HFF-Myc (cell line): ENCODE results near the gene CKAP5.

ENCODE experiments used
- DNase-seq: peaks from one replicate; pipeline ENCODE4 v3.0.0-alpha.2; 2011; ENCODE audit warnings: low read depth; ENCODE audit errors: extremely low read depth
- H3K4me3 ChIP-seq: replicated peaks from 2 replicates; pipeline ENCODE4 v1.5.1; 2011; ENCODE audit warnings: low read depth, mild to moderate bottlenecking, control low read depth, low read length
- TF ChIP-seq, protein P1 (sequence below): IDR thresholded peaks from 2 replicates; pipeline ENCODE4 v1.5.1; 2012; ENCODE audit warnings: mild to moderate bottlenecking, low read depth, low read length, control low read depth; ENCODE audit errors: missing control alignments

Gene CKAP5

GRCh38 chr11:46890665-46891064 is 44.6 kb upstream of the CKAP5 start:
- no peak for DNase-seq
- no peak overlapping the region for H3K4me3 ChIP-seq
- TF ChIP-seq, protein P1, sequence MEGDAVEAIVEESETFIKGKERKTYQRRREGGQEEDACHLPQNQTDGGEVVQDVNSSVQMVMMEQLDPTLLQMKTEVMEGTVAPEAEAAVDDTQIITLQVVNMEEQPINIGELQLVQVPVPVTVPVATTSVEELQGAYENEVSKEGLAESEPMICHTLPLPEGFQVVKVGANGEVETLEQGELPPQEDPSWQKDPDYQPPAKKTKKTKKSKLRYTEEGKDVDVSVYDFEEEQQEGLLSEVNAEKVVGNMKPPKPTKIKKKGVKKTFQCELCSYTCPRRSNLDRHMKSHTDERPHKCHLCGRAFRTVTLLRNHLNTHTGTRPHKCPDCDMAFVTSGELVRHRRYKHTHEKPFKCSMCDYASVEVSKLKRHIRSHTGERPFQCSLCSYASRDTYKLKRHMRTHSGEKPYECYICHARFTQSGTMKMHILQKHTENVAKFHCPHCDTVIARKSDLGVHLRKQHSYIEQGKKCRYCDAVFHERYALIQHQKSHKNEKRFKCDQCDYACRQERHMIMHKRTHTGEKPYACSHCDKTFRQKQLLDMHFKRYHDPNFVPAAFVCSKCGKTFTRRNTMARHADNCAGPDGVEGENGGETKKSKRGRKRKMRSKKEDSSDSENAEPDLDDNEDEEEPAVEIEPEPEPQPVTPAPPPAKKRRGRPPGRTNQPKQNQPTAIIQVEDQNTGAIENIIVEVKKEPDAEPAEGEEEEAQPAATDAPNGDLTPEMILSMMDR: no peak

DNA sequence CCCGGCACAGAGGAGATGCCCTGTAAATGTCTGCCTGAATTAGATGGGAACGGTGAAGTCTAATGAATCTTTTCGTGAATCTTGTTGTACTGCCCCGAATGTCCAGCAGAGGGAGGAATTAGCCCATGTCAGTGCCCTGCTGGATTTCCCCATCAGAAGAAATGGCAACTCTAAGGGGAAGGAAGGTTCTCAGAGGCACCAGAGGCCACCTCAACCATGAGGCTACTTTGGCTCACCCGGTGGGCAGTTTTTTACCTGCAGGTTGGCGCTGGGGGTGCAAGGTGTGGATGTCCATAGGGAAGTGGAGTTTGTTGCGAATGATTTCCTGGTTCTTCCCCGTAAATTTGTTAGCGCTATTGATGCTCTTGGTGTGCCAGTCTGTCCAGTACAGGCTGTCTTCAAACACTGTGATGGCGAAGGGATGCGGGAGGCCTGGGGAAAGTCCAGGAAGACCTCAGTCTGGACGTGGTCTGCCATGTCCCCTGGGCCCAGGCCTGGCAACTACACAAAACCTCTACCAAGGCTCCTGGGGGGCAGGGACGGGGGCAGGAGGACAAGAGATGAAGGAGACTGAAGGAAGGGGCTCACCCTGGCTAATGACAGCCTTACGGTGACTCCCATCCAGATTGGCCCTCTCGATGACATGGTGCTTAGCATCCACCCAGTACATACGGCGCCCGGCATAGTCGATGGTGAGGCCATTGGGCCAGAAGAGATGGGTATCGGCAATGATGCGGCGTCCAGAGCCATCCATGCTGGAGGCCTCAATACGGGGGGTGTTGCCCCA is 43.8 kb upstream of the CKAP5 start:
- peak; percentile 52 for DNase-seq
- H3K4me3 ChIP-seq: no peak overlapping the region
- TF ChIP-seq, protein P1: peak; percentile 87

DNA sequence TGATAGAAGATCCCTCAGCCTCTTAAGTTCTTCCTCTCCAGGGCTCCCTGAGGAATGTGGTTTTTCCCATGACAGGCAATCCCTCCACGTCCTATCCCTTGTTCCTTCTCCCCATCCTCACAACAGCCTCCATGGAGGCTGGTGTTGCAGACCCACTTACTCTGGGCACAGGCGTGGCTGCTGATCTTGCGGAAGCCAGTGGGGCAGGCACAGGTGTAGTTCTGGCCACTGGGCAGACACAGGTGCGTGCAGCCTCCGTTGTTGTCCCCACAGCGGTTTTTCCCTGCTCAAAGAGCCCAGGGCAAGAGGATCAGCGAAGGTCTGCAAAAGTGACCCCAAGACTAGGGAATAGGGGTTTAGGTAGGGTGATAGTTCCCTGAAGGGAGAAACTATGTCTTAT is 43.2 kb upstream of the CKAP5 start:
- no peak for DNase-seq
- TF ChIP-seq, protein P1: no peak

GRCh38 chr11:46888636-46889035 is 42.6 kb upstream of the CKAP5 start:
- H3K4me3 ChIP-seq: no peak overlapping the region
- TF ChIP-seq, protein P1: no peak
- DNase-seq: no peak

More for the DNA sequence above, 43.2 kb upstream of the CKAP5 start:
- H3K4me3 ChIP-seq: no peak overlapping the region

DNA sequence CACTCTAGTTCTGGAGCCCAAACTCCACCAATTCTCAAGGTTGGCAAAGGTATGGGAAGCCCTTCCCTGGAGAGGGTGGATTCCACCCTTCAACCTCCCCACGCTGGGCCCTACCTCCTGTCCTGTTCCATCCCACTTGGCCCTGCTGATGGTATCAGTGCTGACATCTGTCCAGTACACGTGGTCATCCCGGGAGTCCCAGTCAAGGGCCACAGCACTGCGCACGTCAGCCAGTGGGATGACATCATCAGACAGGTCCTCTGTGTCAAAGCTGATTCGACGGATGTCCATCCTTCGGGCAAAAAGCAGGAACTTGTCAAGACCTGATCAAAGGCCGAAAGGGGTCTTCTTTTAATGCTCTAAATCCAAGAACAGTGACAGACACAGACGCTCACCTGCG is 40.1 kb upstream of the CKAP5 start:
- no peak overlapping the region for H3K4me3 ChIP-seq
- TF ChIP-seq, protein P1: no peak
- no peak for DNase-seq

GRCh38 chr11:46879056-46879585 is 33.0 kb upstream of the CKAP5 start:
- no peak for DNase-seq
- TF ChIP-seq, protein P1: no peak
- no peak overlapping the region for H3K4me3 ChIP-seq

DNA sequence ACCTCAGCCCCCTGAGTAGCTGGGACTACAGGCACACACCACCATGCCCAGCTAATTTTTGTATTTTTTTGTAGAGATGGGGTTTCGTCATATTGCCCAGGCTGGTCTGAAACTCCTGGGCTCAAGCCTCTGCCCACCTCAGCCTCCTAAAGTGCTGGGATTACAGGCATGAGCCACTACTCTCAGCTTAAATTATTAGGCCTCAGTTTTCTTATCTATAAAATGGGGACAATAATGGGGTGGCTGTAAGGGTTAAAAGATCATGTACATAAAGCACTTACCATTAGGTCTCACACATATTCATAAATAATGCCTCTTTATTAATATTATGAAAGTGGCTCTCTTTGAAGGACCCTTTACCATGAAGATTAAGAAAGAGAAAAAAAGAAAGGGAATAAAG is 31.5 kb upstream of the CKAP5 start:
- H3K4me3 ChIP-seq: no peak overlapping the region
- TF ChIP-seq, protein P1: no peak
- no peak for DNase-seq
